GM12865 (cell line): ENCODE measurements around the gene ACTN4.

Source experiments
- DNase-seq: peaks from one replicate; pipeline ENCODE4 v3.0.0; 2010; ENCODE audit warnings: low read depth
- H3K4me3 ChIP-seq: 2 replicates; pipeline ENCODE4 v1.5.1; 2011; ENCODE audit warnings: mild to moderate bottlenecking, low read depth, low read length, control low read depth
- CTCF ChIP-seq: IDR thresholded peaks from 2 replicates; pipeline ENCODE4 v1.5.1; 2011; ENCODE audit warnings: low read length, control low read depth, low read depth, inconsistent platforms; ENCODE audit not compliant: insufficient read depth; ENCODE audit errors: missing control alignments

The ACTN4 gene

GRCh38 chr19:38717855-38718254, 70.4 kb downstream of the ACTN4 start:
- DNase-seq, result no peak
- no peak for TF ChIP-seq CTCF
- no peak overlapping the region for H3K4me3 ChIP-seq

GRCh38 chr19:38718747-38719543, 71.5 kb downstream of the ACTN4 start:
- no peak for TF ChIP-seq CTCF
- DNase-seq, result no peak
- no peak overlapping the region for H3K4me3 ChIP-seq

GRCh38 chr19:38719761-38720558, 72.5 kb downstream of the ACTN4 start:
- TF ChIP-seq CTCF, result no peak
- H3K4me3 ChIP-seq, result no peak overlapping the region
- no peak for DNase-seq

- no peak for TF ChIP-seq CTCF
- no peak overlapping the region for H3K4me3 ChIP-seq
Measured at GRCh38 chr19:38720559-38721236, 73.2 kb downstream of the ACTN4 start.

GRCh38 chr19:38721496-38721895, 74.0 kb downstream of the ACTN4 start:
- no peak for TF ChIP-seq CTCF
- DNase-seq, result no peak

More at GRCh38 chr19:38720559-38721236, 73.2 kb downstream of the ACTN4 start:
- DNase-seq, result no peak

GRCh38 chr19:38721979-38722773, 74.7 kb downstream of the ACTN4 start:
- DNase-seq, result no peak
- TF ChIP-seq CTCF, result no peak
- H3K4me3 ChIP-seq, result no peak overlapping the region

More at GRCh38 chr19:38721496-38721895, 74.0 kb downstream of the ACTN4 start:
- H3K4me3 ChIP-seq, result no peak overlapping the region
